ENCODE data around the gene ARL16. TPM values are rescaled to one million over a fixed set of nuclear protein-coding genes. Genes with fewer than 3 reads are reported as not detected.

The ARL16 gene
- total and polyA plus RNA-seq, 12 donors = 18.5 to 105 (median 31.7) TPM

GRCh38 chr17:81684442-81684911, 880 bp upstream of the ARL16 start:
- WGBS, 4 donors = 0 to 5% (median 2%) methylated on average over 8 to 16 of the region's 16 CpGs
- Histone ChIP-seq H3K27me3 (no peaks in the 10 kb centered on the region), H3K4me3 (peak overlapping the region; percentile 62 to 94 (median 76)), H3K4me1 (replicated peaks in 1 of 2) (peaks cover 18 to 29% of the 10 kb centered on the region in 2 donors), H3K36me3 (replicated peaks in 1 of 2) (peaks cover 0 to 40% of the 10 kb centered on the region in 2 donors), H3K27ac (peak overlapping the region; percentile 72 to 95 (median 88)), H3K9me3 (replicated peaks in 1 of 3) (no peaks in the 10 kb centered on the region)
- intact Hi-C loops (cut with DNase I) = no loop called here
- peak in 4 of 7 donors; percentile 72 to 81 (median 78) for DNase-seq
- no peak for TF ChIP-seq CTCF (IDR thresholded peaks at IDR 0.05)
- no peak for TF ChIP-seq POLR2A (IDR thresholded peaks at IDR 0.05)

- 0 to 1% (median 0%) methylated on average over 5 to 37 of the region's 37 CpGs; no CpG with 5 or more reads in 1 of the 4 donors for WGBS, 4 donors
- TF ChIP-seq POLR2A (IDR thresholded peaks at IDR 0.05) (no peak), CTCF (IDR thresholded peaks at IDR 0.05) (no peak)
- peak overlapping the region in 4 of 5 donors; percentile 70 to 95 (median 78) for H3K27ac ChIP-seq
- no peak for DNase-seq
- H3K4me3 ChIP-seq = peak overlapping the region; percentile 22 to 94 (median 74)
- H3K36me3 ChIP-seq (replicated peaks in 1 of 2) = peaks cover 0 to 27% of the 10 kb centered on the region in 2 donors
- no peaks in the 10 kb centered on the region for H3K9me3 ChIP-seq (replicated peaks in 1 of 3)
- H3K4me1 ChIP-seq (replicated peaks in 1 of 2) = peaks cover 18 to 29% of the 10 kb centered on the region in 2 donors
- H3K27me3 ChIP-seq = no peaks in the 10 kb centered on the region
- intact Hi-C loops (cut with DNase I) = no loop called here
Measured at GRCh38 chr17:81683208-81683583, 401 bp downstream of the ARL16 start.

GRCh38 chr17:81682565-81683207, 911 bp downstream of the ARL16 start:
- peak overlapping the region in 3 of 4 donors; percentile 22 to 94 (median 73) for H3K4me3 ChIP-seq
- WGBS, 4 donors = 36 to 41% (median 40%) methylated on average over 15 to 19 of the region's 19 CpGs
- no peak for DNase-seq
- intact Hi-C loops (cut with DNase I) = no loop called here
- H3K9me3 ChIP-seq (replicated peaks in 1 of 3) = no peaks in the 10 kb centered on the region
- no peaks in the 10 kb centered on the region for H3K27me3 ChIP-seq
- TF ChIP-seq CTCF (IDR thresholded peaks at IDR 0.05) = no peak
- H3K27ac ChIP-seq = peak overlapping the region in 1 of 5 donors; percentile 95
- H3K4me1 ChIP-seq (replicated peaks in 1 of 2) = peaks cover 18 to 29% of the 10 kb centered on the region in 2 donors
- H3K36me3 ChIP-seq (replicated peaks in 1 of 2) = peaks cover 0 to 22% of the 10 kb centered on the region in 2 donors

GRCh38 chr17:81681672-81682071, 1.9 kb downstream of the ARL16 start:
- intact Hi-C loops (cut with DNase I) = no loop called here
- Histone ChIP-seq H3K4me3 (no peak overlapping the region), H3K36me3 (replicated peaks in 1 of 2) (peaks cover 0 to 12% of the 10 kb centered on the region in 2 donors), H3K27me3 (no peaks in the 10 kb centered on the region), H3K9me3 (replicated peaks in 1 of 3) (no peaks in the 10 kb centered on the region), H3K4me1 (replicated peaks in 1 of 2) (peaks cover 18 to 29% of the 10 kb centered on the region in 2 donors), H3K27ac (no peak overlapping the region)
- TF ChIP-seq POLR2A (IDR thresholded peaks at IDR 0.05) (no peak), CTCF (IDR thresholded peaks at IDR 0.05) (no peak)
- WGBS, 4 donors = 74 to 80% (median 77%) methylated on average over 14 to 17 of the region's 17 CpGs
- no peak for DNase-seq
